ENCODE results near the gene MRPS24. TPM values are rescaled to one million over a fixed set of nuclear protein-coding genes. Genes with fewer than 3 reads are reported as not detected.

MRPS24 gene
- total RNA-seq, 4 donors from 2014 or later, result 173 to 294 (median 255) TPM

GRCh38 chr7:43849047-43849446 is 20.3 kb downstream of the MRPS24 start:
- in situ Hi-C loops (cut with MboI; ENCODE audit: low sequenced_read_pairs in 4 of 4), result loop anchor here in 3 of 4 donors (25.0 kb wide), 3 partner anchors 137 to 912 kb away; partner anchors contain the start of genes MRPL32 (in 1 of the 3), PSMA2 (in 1 of the 3) and STK17A (in 1 of the 3)
- TF ChIP-seq POLR2A (IDR thresholded peaks at IDR 0.05), result no peak
- TF ChIP-seq, protein P1, sequence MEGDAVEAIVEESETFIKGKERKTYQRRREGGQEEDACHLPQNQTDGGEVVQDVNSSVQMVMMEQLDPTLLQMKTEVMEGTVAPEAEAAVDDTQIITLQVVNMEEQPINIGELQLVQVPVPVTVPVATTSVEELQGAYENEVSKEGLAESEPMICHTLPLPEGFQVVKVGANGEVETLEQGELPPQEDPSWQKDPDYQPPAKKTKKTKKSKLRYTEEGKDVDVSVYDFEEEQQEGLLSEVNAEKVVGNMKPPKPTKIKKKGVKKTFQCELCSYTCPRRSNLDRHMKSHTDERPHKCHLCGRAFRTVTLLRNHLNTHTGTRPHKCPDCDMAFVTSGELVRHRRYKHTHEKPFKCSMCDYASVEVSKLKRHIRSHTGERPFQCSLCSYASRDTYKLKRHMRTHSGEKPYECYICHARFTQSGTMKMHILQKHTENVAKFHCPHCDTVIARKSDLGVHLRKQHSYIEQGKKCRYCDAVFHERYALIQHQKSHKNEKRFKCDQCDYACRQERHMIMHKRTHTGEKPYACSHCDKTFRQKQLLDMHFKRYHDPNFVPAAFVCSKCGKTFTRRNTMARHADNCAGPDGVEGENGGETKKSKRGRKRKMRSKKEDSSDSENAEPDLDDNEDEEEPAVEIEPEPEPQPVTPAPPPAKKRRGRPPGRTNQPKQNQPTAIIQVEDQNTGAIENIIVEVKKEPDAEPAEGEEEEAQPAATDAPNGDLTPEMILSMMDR (IDR thresholded peaks at IDR 0.05 in 4 of 5, conservative IDR thresholded peaks at IDR 0.05 in 1 of 5), result no peak
- no peaks in the 10 kb centered on the region for H3K36me3 ChIP-seq

DNA sequence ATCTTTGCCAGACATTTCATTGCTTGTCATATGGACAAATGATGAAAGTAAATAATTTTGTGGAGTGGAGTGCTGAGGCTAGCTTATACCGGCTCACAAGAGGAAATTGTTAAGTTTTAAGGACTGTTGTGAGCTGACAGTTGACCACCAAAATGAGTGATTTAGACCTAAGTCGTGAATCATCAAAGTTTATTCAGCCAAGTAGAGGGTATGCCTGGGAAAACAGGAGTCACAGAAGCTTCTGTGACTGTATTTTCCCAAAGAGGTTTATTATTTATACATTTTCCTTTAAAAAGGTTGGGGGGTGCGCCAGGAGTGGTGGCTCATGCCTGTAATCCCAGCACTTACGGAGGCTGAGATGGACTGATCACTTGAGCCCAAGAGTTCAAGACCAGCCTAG is 21.8 kb downstream of the MRPS24 start:
- Histone ChIP-seq H3K27ac (no peak overlapping the region), H3K4me1 (no peaks in the 10 kb centered on the region), H3K36me3 (no peaks in the 10 kb centered on the region), H3K4me3 (no peak overlapping the region), H3K9me3 (no peaks in the 10 kb centered on the region), H3K27me3 (no peaks in the 10 kb centered on the region)
- ATAC-seq, result no peak
- intact Hi-C loops (cut with DNase I; ENCODE audit: low total_unique reads), result no loop called here
- no peak for TF ChIP-seq POLR2A (IDR thresholded peaks at IDR 0.05)
- TF ChIP-seq, protein P1 (IDR thresholded peaks at IDR 0.05 in 4 of 5, conservative IDR thresholded peaks at IDR 0.05 in 1 of 5), result no peak
- DNase-seq, result no peak
- in situ Hi-C loops (cut with MboI; ENCODE audit: low sequenced_read_pairs in 4 of 4), result loop anchor here in 3 of 4 donors (25.0 kb wide), 3 partner anchors 135 to 910 kb away; partner anchors contain the start of genes MRPL32 (in 1 of the 3), PSMA2 (in 1 of the 3) and STK17A (in 1 of the 3)

More at GRCh38 chr7:43849047-43849446, 20.3 kb downstream of the MRPS24 start:
- DNase-seq, result no peak
- intact Hi-C loops (cut with DNase I; ENCODE audit: low total_unique reads), result no loop called here
- Histone ChIP-seq H3K27me3 (no peaks in the 10 kb centered on the region), H3K27ac (no peak overlapping the region), H3K4me1 (no peaks in the 10 kb centered on the region), H3K4me3 (no peak overlapping the region), H3K9me3 (no peaks in the 10 kb centered on the region)
- ATAC-seq, result no peak

GRCh38 chr7:43844662-43845061 is 24.7 kb downstream of the MRPS24 start:
- ATAC-seq, result no peak
- TF ChIP-seq, protein P1 (IDR thresholded peaks at IDR 0.05 in 4 of 5, conservative IDR thresholded peaks at IDR 0.05 in 1 of 5), result no peak
- no peak for TF ChIP-seq POLR2A (IDR thresholded peaks at IDR 0.05)
- no peaks in the 10 kb centered on the region for H3K27me3 ChIP-seq
- no peaks in the 10 kb centered on the region for H3K9me3 ChIP-seq
- no peak overlapping the region for H3K27ac ChIP-seq
- DNase-seq, result no peak
- no peaks in the 10 kb centered on the region for H3K4me1 ChIP-seq
- in situ Hi-C loops (cut with MboI; ENCODE audit: low sequenced_read_pairs in 4 of 4) (loop anchor here in 3 of 4 donors (25.0 kb wide), 3 partner anchors 132 to 907 kb away; partner anchors contain the start of genes MRPL32 (in 1 of the 3), PSMA2 (in 1 of the 3) and STK17A (in 1 of the 3)), intact Hi-C loops (cut with DNase I; ENCODE audit: low total_unique reads) (no loop called here)
- H3K4me3 ChIP-seq, result no peak overlapping the region
- no peaks in the 10 kb centered on the region for H3K36me3 ChIP-seq

- DNase-seq, result no peak
- Histone ChIP-seq H3K27ac (no peak overlapping the region), H3K27me3 (no peaks in the 10 kb centered on the region), H3K4me3 (no peak overlapping the region), H3K9me3 (no peaks in the 10 kb centered on the region), H3K36me3 (no peaks in the 10 kb centered on the region), H3K4me1 (no peaks in the 10 kb centered on the region)
- intact Hi-C loops (cut with DNase I; ENCODE audit: low total_unique reads), result no loop called here
- in situ Hi-C loops (cut with MboI; ENCODE audit: low sequenced_read_pairs in 4 of 4), result loop anchor here in 3 of 4 donors (25.0 kb wide), 3 partner anchors 132 to 907 kb away; partner anchors contain the start of genes MRPL32 (in 1 of the 3), PSMA2 (in 1 of the 3) and STK17A (in 1 of the 3)
- no peak for TF ChIP-seq POLR2A (IDR thresholded peaks at IDR 0.05)
- TF ChIP-seq, protein P1 (IDR thresholded peaks at IDR 0.05 in 4 of 5, conservative IDR thresholded peaks at IDR 0.05 in 1 of 5), result no peak
- no peak for ATAC-seq
Observed at GRCh38 chr7:43844257-43844656, 25.1 kb downstream of the MRPS24 start.

All from gastrocnemius medialis (tissue), 4 donors.